ENCODE measurements around the gene PNKP.

DNA sequence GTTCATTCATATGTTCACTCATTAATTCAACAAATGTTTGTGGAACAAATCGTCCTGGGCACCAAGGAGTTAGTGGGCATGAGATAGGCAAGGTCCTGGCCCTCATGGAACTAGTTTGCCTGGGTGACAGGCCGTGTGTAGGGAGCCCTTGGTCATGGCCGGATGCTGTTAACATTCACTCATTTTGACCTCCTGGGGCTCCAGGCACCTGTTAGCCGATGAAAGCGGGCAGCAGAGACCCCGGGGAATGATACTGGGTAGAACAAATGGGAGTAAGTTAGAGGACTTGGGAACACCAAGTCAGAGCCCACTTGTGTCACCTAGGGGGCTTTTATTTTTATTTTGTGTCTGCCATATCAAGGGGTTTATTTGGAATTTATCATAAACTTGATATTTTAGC, 42.7 kb downstream of the PNKP start:
- no peak for TF ChIP-seq CTCF (conservative IDR thresholded peaks at IDR 0.05; ENCODE audit: low read depth, low read length)
- TF ChIP-seq EZH2 (IDR thresholded peaks at IDR 0.05; ENCODE audit: borderline replicate concordance, low read depth, low read length, poor library complexity, severe bottlenecking), result no peak
